ENCODE measurements around the gene SLC19A2.

Gene SLC19A2

DNA sequence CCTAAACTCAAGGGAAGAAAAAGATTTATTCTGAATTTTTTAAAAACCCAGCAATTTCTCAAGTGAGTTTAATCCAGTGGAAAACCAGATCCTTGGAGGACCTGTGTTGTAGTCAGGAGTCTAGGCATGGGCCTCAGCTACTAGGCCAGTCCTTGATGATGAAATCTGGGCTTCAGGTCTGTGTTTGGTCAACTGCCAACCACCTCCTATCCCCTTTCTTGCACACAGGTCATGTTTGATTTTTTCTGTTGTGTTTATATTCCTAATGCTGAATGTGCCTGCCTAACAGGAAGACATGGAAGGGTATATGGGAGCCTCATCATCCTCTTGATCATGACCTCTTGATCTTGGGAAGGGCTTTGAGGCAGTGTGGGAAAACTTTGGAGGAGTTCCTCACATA, 38.2 kb upstream of the SLC19A2 start:
- Histone ChIP-seq H3K27me3 (ENCODE audit: low read depth, low read length) (no peaks in the 10 kb centered on the region), H3K9me3 (ENCODE audit: control insufficient read depth in 1 of 2, low read length in 2 of 2) (no peaks in the 10 kb centered on the region), H3K27ac (ENCODE audit: low read length) (no peak overlapping the region), H3K4me3 (ENCODE audit: low read depth in 1 of 2, low read length in 2 of 2) (no peak overlapping the region), H3K36me3 (ENCODE audit: control insufficient read depth in 1 of 2, insufficient read depth in 2 of 2, low read length in 2 of 2) (no peaks in the 10 kb centered on the region), H3K4me1 (ENCODE audit: control insufficient read depth in 1 of 2, insufficient read depth in 2 of 2, low read length in 2 of 2) (peaks cover 0 to 6% of the 10 kb centered on the region in 2 donors)

DNA sequence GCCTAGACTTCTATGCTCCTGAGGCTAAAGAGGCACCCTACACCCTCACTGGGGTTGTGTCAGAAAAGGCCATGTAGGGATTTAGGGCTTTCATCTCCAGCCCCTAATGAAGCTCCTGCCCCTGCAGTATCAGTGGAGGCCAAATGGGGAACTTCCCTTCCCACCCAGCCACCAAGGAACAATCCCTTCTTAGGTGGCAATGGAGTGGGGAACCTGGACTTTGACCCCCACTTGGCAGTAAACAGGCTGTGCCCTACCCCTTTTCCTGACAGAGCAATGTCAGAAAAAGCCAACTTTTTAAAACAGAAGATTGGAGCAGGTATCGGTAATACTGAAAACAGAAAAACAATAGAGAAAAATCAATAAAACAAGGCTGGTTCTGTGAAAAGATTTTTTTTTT, 35.5 kb upstream of the SLC19A2 start:
- no peaks in the 10 kb centered on the region for H3K36me3 ChIP-seq (ENCODE audit: control insufficient read depth in 1 of 2, insufficient read depth in 2 of 2, low read length in 2 of 2)
- H3K27me3 ChIP-seq (ENCODE audit: low read depth, low read length): no peaks in the 10 kb centered on the region
- peaks cover 0 to 6% of the 10 kb centered on the region in 2 donors for H3K4me1 ChIP-seq (ENCODE audit: control insufficient read depth in 1 of 2, insufficient read depth in 2 of 2, low read length in 2 of 2)
- no peak overlapping the region for H3K27ac ChIP-seq (ENCODE audit: low read length)
- H3K9me3 ChIP-seq (ENCODE audit: control insufficient read depth in 1 of 2, low read length in 2 of 2): no peaks in the 10 kb centered on the region
- no peak overlapping the region for H3K4me3 ChIP-seq (ENCODE audit: low read depth in 1 of 2, low read length in 2 of 2)

- H3K4me3 ChIP-seq (ENCODE audit: low read depth in 1 of 2, low read length in 2 of 2): no peak overlapping the region
- H3K27me3 ChIP-seq (ENCODE audit: low read depth, low read length): no peaks in the 10 kb centered on the region
- H3K36me3 ChIP-seq (ENCODE audit: control insufficient read depth in 1 of 2, insufficient read depth in 2 of 2, low read length in 2 of 2): no peaks in the 10 kb centered on the region
- H3K9me3 ChIP-seq (ENCODE audit: control insufficient read depth in 1 of 2, low read length in 2 of 2): no peaks in the 10 kb centered on the region
- no peak overlapping the region for H3K27ac ChIP-seq (ENCODE audit: low read length)
- no peaks in the 10 kb centered on the region for H3K4me1 ChIP-seq (ENCODE audit: control insufficient read depth in 1 of 2, insufficient read depth in 2 of 2, low read length in 2 of 2)
These were observed 31.9 kb upstream of the SLC19A2 start for GRCh38 chr1:169517558-169518186.

DNA sequence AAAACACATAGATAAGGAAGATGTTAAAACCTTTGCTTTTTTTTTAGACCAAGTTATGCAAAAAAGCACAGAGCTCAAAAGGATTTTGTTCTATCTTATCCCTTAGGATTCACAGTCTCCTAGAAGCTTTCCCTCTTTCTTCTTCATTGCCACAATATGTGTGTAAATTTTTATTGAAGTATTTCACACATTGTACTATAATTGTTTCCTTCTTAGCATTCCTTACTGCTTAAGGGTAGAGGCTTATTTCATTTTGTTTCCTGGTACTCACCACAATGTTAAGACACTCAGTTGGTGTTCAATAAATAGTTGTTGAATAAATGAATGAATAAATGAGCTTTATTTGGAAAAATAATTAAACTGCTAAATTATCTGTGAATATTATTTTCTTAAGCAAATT, 29.9 kb upstream of the SLC19A2 start:
- H3K9me3 ChIP-seq (ENCODE audit: control insufficient read depth in 1 of 2, low read length in 2 of 2): no peaks in the 10 kb centered on the region
- H3K4me3 ChIP-seq (ENCODE audit: low read depth in 1 of 2, low read length in 2 of 2): no peak overlapping the region
- no peaks in the 10 kb centered on the region for H3K27me3 ChIP-seq (ENCODE audit: low read depth, low read length)
- no peaks in the 10 kb centered on the region for H3K4me1 ChIP-seq (ENCODE audit: control insufficient read depth in 1 of 2, insufficient read depth in 2 of 2, low read length in 2 of 2)
- H3K27ac ChIP-seq (ENCODE audit: low read length): no peak overlapping the region
- no peaks in the 10 kb centered on the region for H3K36me3 ChIP-seq (ENCODE audit: control insufficient read depth in 1 of 2, insufficient read depth in 2 of 2, low read length in 2 of 2)

- no peaks in the 10 kb centered on the region for H3K27me3 ChIP-seq (ENCODE audit: low read depth, low read length)
- H3K4me1 ChIP-seq (ENCODE audit: control insufficient read depth in 1 of 2, insufficient read depth in 2 of 2, low read length in 2 of 2): no peaks in the 10 kb centered on the region
- H3K4me3 ChIP-seq (ENCODE audit: low read depth in 1 of 2, low read length in 2 of 2): no peak overlapping the region
- no peak overlapping the region for H3K27ac ChIP-seq (ENCODE audit: low read length)
- H3K9me3 ChIP-seq (ENCODE audit: control insufficient read depth in 1 of 2, low read length in 2 of 2): no peaks in the 10 kb centered on the region
- H3K36me3 ChIP-seq (ENCODE audit: control insufficient read depth in 1 of 2, insufficient read depth in 2 of 2, low read length in 2 of 2): no peaks in the 10 kb centered on the region
These were observed 29.0 kb upstream of the SLC19A2 start for GRCh38 chr1:169514566-169515270.

DNA sequence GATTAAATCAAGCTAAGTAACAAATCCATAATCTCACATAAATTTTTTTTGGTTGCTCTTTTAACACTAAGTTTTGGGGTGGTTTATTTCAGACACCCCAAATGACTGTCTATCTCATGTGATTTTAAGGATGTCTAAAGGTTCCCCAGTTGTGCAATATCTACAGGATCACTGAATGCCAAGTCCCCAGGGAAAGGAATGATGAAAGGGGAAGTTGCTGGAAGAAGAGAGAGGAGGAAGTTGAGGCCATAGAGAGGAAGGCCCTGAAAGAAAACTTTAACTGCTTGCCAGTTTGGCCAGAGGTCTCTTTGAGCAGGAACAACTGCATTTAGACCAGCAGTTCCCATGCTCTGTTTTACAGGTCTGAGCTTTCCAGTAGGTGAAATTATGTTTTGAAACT, 27.5 kb upstream of the SLC19A2 start:
- no peaks in the 10 kb centered on the region for H3K9me3 ChIP-seq (ENCODE audit: control insufficient read depth in 1 of 2, low read length in 2 of 2)
- no peaks in the 10 kb centered on the region for H3K27me3 ChIP-seq (ENCODE audit: low read depth, low read length)
- H3K4me3 ChIP-seq (ENCODE audit: low read depth in 1 of 2, low read length in 2 of 2): no peak overlapping the region
- no peaks in the 10 kb centered on the region for H3K36me3 ChIP-seq (ENCODE audit: control insufficient read depth in 1 of 2, insufficient read depth in 2 of 2, low read length in 2 of 2)
- H3K4me1 ChIP-seq (ENCODE audit: control insufficient read depth in 1 of 2, insufficient read depth in 2 of 2, low read length in 2 of 2): peaks cover 0 to 6% of the 10 kb centered on the region in 2 donors
- no peak overlapping the region for H3K27ac ChIP-seq (ENCODE audit: low read length)

GRCh38 chr1:169511316-169512005, 25.7 kb upstream of the SLC19A2 start:
- no peaks in the 10 kb centered on the region for H3K36me3 ChIP-seq (ENCODE audit: control insufficient read depth in 1 of 2, insufficient read depth in 2 of 2, low read length in 2 of 2)
- no peak overlapping the region for H3K4me3 ChIP-seq (ENCODE audit: low read depth in 1 of 2, low read length in 2 of 2)
- peak overlapping the region; percentile 39 for H3K27ac ChIP-seq (ENCODE audit: low read length)
- H3K9me3 ChIP-seq (ENCODE audit: control insufficient read depth in 1 of 2, low read length in 2 of 2): no peaks in the 10 kb centered on the region
- peaks cover 0 to 8% of the 10 kb centered on the region in 2 donors for H3K4me1 ChIP-seq (ENCODE audit: control insufficient read depth in 1 of 2, insufficient read depth in 2 of 2, low read length in 2 of 2)
- H3K27me3 ChIP-seq (ENCODE audit: low read depth, low read length): no peaks in the 10 kb centered on the region

- Histone ChIP-seq H3K27ac (ENCODE audit: low read length) (no peak overlapping the region), H3K36me3 (ENCODE audit: control insufficient read depth in 1 of 2, insufficient read depth in 2 of 2, low read length in 2 of 2) (no peaks in the 10 kb centered on the region), H3K27me3 (ENCODE audit: low read depth, low read length) (no peaks in the 10 kb centered on the region), H3K4me3 (ENCODE audit: low read depth in 1 of 2, low read length in 2 of 2) (no peak overlapping the region), H3K4me1 (ENCODE audit: control insufficient read depth in 1 of 2, insufficient read depth in 2 of 2, low read length in 2 of 2) (peaks cover 0 to 8% of the 10 kb centered on the region in 2 donors), H3K9me3 (ENCODE audit: control insufficient read depth in 1 of 2, low read length in 2 of 2) (no peaks in the 10 kb centered on the region)
These were observed 24.3 kb upstream of the SLC19A2 start for GRCh38 chr1:169510060-169510459.

DNA sequence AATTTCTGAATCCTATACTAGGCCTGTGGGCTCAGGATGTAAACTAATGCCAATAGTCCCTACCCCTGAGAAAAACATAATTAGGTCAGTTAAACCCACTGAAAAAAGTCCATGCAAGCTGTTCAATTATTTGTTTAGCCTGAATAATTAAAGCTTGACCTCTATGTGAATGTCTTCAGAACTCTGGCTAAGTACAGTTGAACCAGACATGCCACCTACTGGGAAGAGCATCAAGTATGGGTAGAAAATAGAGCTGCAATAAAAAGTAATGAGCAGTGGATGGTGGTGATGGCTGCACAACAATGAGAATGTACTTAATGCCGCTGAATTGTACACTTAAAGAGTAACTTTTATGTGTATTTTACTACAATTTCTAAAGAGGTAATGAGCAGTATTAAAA, 23.6 kb upstream of the SLC19A2 start:
- Histone ChIP-seq H3K4me3 (ENCODE audit: low read depth in 1 of 2, low read length in 2 of 2) (no peak overlapping the region), H3K36me3 (ENCODE audit: control insufficient read depth in 1 of 2, insufficient read depth in 2 of 2, low read length in 2 of 2) (no peaks in the 10 kb centered on the region), H3K27ac (ENCODE audit: low read length) (no peak overlapping the region), H3K27me3 (ENCODE audit: low read depth, low read length) (no peaks in the 10 kb centered on the region), H3K9me3 (ENCODE audit: control insufficient read depth in 1 of 2, low read length in 2 of 2) (no peaks in the 10 kb centered on the region), H3K4me1 (ENCODE audit: control insufficient read depth in 1 of 2, insufficient read depth in 2 of 2, low read length in 2 of 2) (peaks cover 0 to 8% of the 10 kb centered on the region in 2 donors)

DNA sequence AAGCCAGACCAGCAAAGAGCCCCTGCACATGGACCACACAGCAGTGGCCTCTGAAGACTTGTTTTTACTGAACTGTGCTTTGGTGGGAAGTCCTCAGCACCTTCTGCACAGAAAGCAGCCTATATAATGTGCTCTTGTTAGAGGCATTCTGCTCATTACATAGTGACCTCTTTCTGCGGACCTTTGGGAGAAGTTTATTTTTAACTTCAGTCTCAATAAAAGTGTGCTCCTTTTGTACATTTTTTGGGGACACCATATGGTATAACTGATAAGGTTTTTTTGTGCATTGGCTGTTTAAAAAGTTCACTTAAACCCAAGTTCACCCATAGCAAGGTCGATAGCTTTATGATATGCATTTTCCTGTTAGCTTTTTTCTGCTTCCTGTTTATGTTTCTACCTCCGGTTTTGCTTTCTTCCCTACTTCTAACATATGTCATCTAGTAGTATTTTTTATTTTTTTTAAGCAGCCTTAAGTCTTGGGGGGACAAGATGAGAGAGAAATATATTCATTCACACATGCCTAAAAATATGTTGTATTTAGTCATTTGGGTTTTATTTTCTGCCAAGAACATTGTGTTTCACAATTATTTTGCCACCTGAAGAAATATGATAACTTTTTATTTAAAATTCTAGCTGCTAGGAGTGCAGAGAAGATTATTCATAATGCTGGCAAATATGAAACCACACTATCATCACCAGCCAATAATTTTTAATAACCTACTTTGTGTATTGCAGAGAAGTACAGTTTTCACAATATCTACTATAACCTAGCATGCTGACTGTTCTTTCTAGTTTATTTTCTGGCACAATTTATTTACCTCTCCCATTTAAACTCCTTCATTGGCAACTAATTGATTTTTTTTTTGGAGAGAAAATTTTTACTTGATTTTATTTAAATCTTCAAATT, 22.9 kb upstream of the SLC19A2 start:
- Histone ChIP-seq H3K4me3 (ENCODE audit: low read depth in 1 of 2, low read length in 2 of 2) (no peak overlapping the region), H3K27ac (ENCODE audit: low read length) (no peak overlapping the region)

GRCh38 chr1:169507413-169507812, 21.7 kb upstream of the SLC19A2 start:
- H3K27me3 ChIP-seq (ENCODE audit: low read depth, low read length): no peaks in the 10 kb centered on the region
- no peaks in the 10 kb centered on the region for H3K9me3 ChIP-seq (ENCODE audit: control insufficient read depth in 1 of 2, low read length in 2 of 2)
- no peak overlapping the region for H3K27ac ChIP-seq (ENCODE audit: low read length)
- no peaks in the 10 kb centered on the region for H3K36me3 ChIP-seq (ENCODE audit: control insufficient read depth in 1 of 2, insufficient read depth in 2 of 2, low read length in 2 of 2)
- peaks cover 0 to 8% of the 10 kb centered on the region in 2 donors for H3K4me1 ChIP-seq (ENCODE audit: control insufficient read depth in 1 of 2, insufficient read depth in 2 of 2, low read length in 2 of 2)
- H3K4me3 ChIP-seq (ENCODE audit: low read depth in 1 of 2, low read length in 2 of 2): no peak overlapping the region

More for the DNA sequence above, 22.9 kb upstream of the SLC19A2 start:
- Histone ChIP-seq H3K36me3 (ENCODE audit: control insufficient read depth in 1 of 2, insufficient read depth in 2 of 2, low read length in 2 of 2) (no peaks in the 10 kb centered on the region), H3K9me3 (ENCODE audit: control insufficient read depth in 1 of 2, low read length in 2 of 2) (no peaks in the 10 kb centered on the region), H3K27me3 (ENCODE audit: low read depth, low read length) (no peaks in the 10 kb centered on the region), H3K4me1 (ENCODE audit: control insufficient read depth in 1 of 2, insufficient read depth in 2 of 2, low read length in 2 of 2) (peaks cover 0 to 8% of the 10 kb centered on the region in 2 donors)
